K562 (cell line): Measurements from ENCODE around the gene FAR1. TPM values are rescaled to one million over a fixed set of nuclear protein-coding genes. Genes with fewer than 3 reads are reported as not detected.

Experiments used
- ATAC-seq: fragments of 200-7000 bp; cut with Tn5 transposase; 3 replicates; pipeline ENCODE4 v1.9.1; 2020; ENCODE audit warnings: moderate library complexity
- BruUV-seq: library from RNA; stranded (reverse); fragments of 400-500 nt; replicated peaks from 2 replicates; lab custom pipeline; 2021; lab: Mats Ljungman, UMichigan
- CTCF ChIA-PET: fragments of 300-600 bp; formaldehyde crosslinking; extraction: SDS; loops from one replicate; lab custom pipeline; 2021; ENCODE audit warnings: low intra/inter-chr PET ratio; lab: Yijun Ruan, JAX
- POLR2A ChIA-PET: fragments of 300-600, 350-650 bp; sonication (Branson Sonifier 250); formaldehyde crosslinking; extraction: SDS; loops from one replicate; lab custom pipeline; 2021; ENCODE audit warnings: antibody characterized with exemption, inconsistent platforms; lab: Yijun Ruan, JAX
- DNase-seq, 4 experiments: peaks; one replicate each; pipeline versions ENCODE4 v3.0.0 to v3.0.0-alpha.2; 2011 to 2018; ENCODE audit warnings: low spot score in 3 of 4, mixed read lengths in 3 of 4; ENCODE audit errors: extremely low read depth in 1 of 4
- FAIRE-seq: peaks from 2 replicates; lab custom pipeline; 2011; peaks lifted over from hg19 to GRCh38; lab: Jason Lieb, UNC
- H2AFZ ChIP-seq: 2 replicates; pipeline ENCODE4 v1.6.0; 2011; ENCODE audit warnings: low read depth, low read length, control low read depth, inconsistent platforms
- H3K27ac ChIP-seq: fragments of 200-600 bp; 3 replicates; pipeline ENCODE4 v1.8.0; 2011; ENCODE audit warnings: low read depth, mild to moderate bottlenecking, control low read depth, inconsistent platforms, low read length, moderate library complexity, mixed read lengths; ENCODE audit errors: extremely low read depth
- H3K27me3 ChIP-seq, 2 experiments: fragments of 300-600 bp in 1 of 2; 2 replicates in 1 of 2; 3 replicates in 1 of 2; pipeline versions ENCODE4 v1.6.0 to v1.8.0; 2011; ENCODE audit warnings: inconsistent platforms in 2 of 2, low read length in 2 of 2, mild to moderate bottlenecking in 1 of 2, mixed read lengths in 1 of 2, moderate library complexity in 1 of 2; ENCODE audit not compliant: control insufficient read depth in 2 of 2, insufficient read depth in 2 of 2
- H3K36me3 ChIP-seq: fragments of 300-600 bp; 3 replicates; pipeline ENCODE4 v1.8.0; 2011; ENCODE audit warnings: mild to moderate bottlenecking, low read length, inconsistent platforms; ENCODE audit not compliant: control insufficient read depth, insufficient read depth
- H3K4me1 ChIP-seq, 2 experiments: fragments of 200-600 bp in 1 of 2; replicated peaks in 1 of 2; 2 replicates in 1 of 2; 3 replicates in 1 of 2; pipeline versions ENCODE4 v1.5.1 to v1.8.0; 2011; ENCODE audit warnings: inconsistent platforms in 2 of 2, low read length in 2 of 2, mild to moderate bottlenecking in 1 of 2, mixed read lengths in 1 of 2, moderate library complexity in 1 of 2; ENCODE audit not compliant: control insufficient read depth in 2 of 2, insufficient read depth in 2 of 2
- H3K4me2 ChIP-seq: 2 replicates; pipeline ENCODE4 v1.6.1; 2011; ENCODE audit warnings: low read length, control low read depth, inconsistent platforms, mixed read lengths; ENCODE audit not compliant: insufficient read depth
- H3K4me3 ChIP-seq: fragments of 200-600 bp; sonication (generic), shearing (Covaris generic); 2 replicates; pipeline ENCODE4 v1.5.1; 2016; ENCODE audit warnings: control low read depth, inconsistent platforms
- H3K79me2 ChIP-seq: fragments of 200-600 bp; 3 replicates; pipeline ENCODE4 v1.8.0; 2011; ENCODE audit warnings: low read length, inconsistent platforms; ENCODE audit not compliant: control insufficient read depth, insufficient read depth
- H3K9ac ChIP-seq, 2 experiments: 2 replicates each; pipeline versions ENCODE4 v1.6.0 to v1.6.1; 2011; ENCODE audit warnings: low read depth in 2 of 2, low read length in 2 of 2, control low read depth in 1 of 2, inconsistent platforms in 1 of 2, mild to moderate bottlenecking in 1 of 2, mixed read lengths in 1 of 2; ENCODE audit not compliant: insufficient read depth in 1 of 2
- H3K9me1 ChIP-seq: one replicate; pipeline ENCODE4 v1.6.0; 2011; ENCODE audit warnings: inconsistent platforms, mild to moderate bottlenecking, low read length, moderate library complexity; ENCODE audit not compliant: control insufficient read depth, insufficient read depth
- H3K9me3 ChIP-seq: replicated peaks from 2 replicates; pipeline ENCODE4 v1.5.1; 2011; ENCODE audit warnings: low read depth, low read length, inconsistent platforms; ENCODE audit not compliant: control insufficient read depth, insufficient read depth
- H4K20me1 ChIP-seq: replicated peaks from 2 replicates; pipeline ENCODE4 v1.6.1; 2011; ENCODE audit warnings: low read length, inconsistent platforms, mixed read lengths; ENCODE audit not compliant: control insufficient read depth, insufficient read depth
- BCOR ChIP-seq: fragments of 450-650 bp; IDR thresholded peaks from 2 replicates; pipeline ENCODE4 v1.6.1; 2016
- CXXC5 ChIP-seq: fragments of 250-450 bp; sonication (Bioruptor Pico); IDR thresholded peaks from 2 replicates; pipeline ENCODE4 v1.8.0; 2022; ENCODE audit warnings: inconsistent platforms, mild to moderate bottlenecking, moderate library complexity
- EGR1 ChIP-seq: fragments of 450-650 bp; conservative IDR thresholded peaks from 2 replicates; pipeline ENCODE4 v1.6.1; 2017; ENCODE audit warnings: mild to moderate bottlenecking
- HBP1 ChIP-seq: fragments of 450-650 bp; formaldehyde crosslinking; IDR thresholded peaks from 2 replicates; pipeline ENCODE4 v1.4.0; 2022; ENCODE audit warnings: missing genetic modification characterization
- HDAC1 ChIP-seq, 2 experiments: fragments of 450-650 bp; IDR thresholded peaks; 2 replicates each; pipeline ENCODE4 v1.6.1; 2016 to 2017; ENCODE audit warnings: inconsistent platforms in 1 of 2, mild to moderate bottlenecking in 1 of 2, moderate library complexity in 1 of 2
- ILF3 ChIP-seq: fragments of 450-650 bp; IDR thresholded peaks from 2 replicates; pipeline ENCODE4 v1.6.1; 2018; ENCODE audit warnings: antibody characterized with exemption, mild to moderate bottlenecking, moderate library complexity, borderline replicate concordance
- KLF10 ChIP-seq: fragments of 250-450 bp; sonication (Bioruptor Pico); IDR thresholded peaks from 2 replicates; pipeline ENCODE4 v1.6.1; 2021; ENCODE audit warnings: matching md5 sums
- MLLT1 ChIP-seq, 2 experiments: fragments of 450-650 bp; IDR thresholded peaks; 2 replicates each; pipeline ENCODE4 v1.6.1; 2016
- MXD1 ChIP-seq: fragments of 250-450 bp; sonication (Bioruptor Pico); IDR thresholded peaks from 2 replicates; pipeline ENCODE4 v1.8.0; 2021; ENCODE audit warnings: borderline replicate concordance, mild to moderate bottlenecking, moderate library complexity; ENCODE audit not compliant: poor library complexity, severe bottlenecking
- PKNOX1 ChIP-seq: fragments of 450-650 bp; IDR thresholded peaks from 2 replicates; pipeline ENCODE4 v1.6.1; 2016
- PTRF ChIP-seq: fragments of 450-650 bp; IDR thresholded peaks from 2 replicates; pipeline ENCODE4 v1.6.1; 2016; ENCODE audit warnings: mild to moderate bottlenecking, missing genetic modification characterization, missing compliant biosample characterization
- RBM34 ChIP-seq: fragments of 200-400 bp; formaldehyde crosslinking; IDR thresholded peaks from 2 replicates; pipeline ENCODE4 v1.6.1; 2018; ENCODE audit warnings: low read length, borderline replicate concordance; ENCODE audit not compliant: insufficient read depth
- SMARCA4 ChIP-seq: fragments of 450-650 bp; IDR thresholded peaks from 2 replicates; pipeline ENCODE4 v1.6.1; 2016
- SMARCB1 ChIP-seq: IDR thresholded peaks from 2 replicates; pipeline ENCODE4 v1.6.1; 2011; ENCODE audit warnings: improper control_type of control experiment, low read depth; ENCODE audit not compliant: insufficient read length
- SMARCE1 ChIP-seq: fragments of 450-650 bp; IDR thresholded peaks from 2 replicates; pipeline ENCODE4 v1.7.1; 2016; ENCODE audit warnings: mild to moderate bottlenecking
- SPI1 ChIP-seq: IDR thresholded peaks from 2 replicates; pipeline ENCODE4 v1.6.1; 2011; ENCODE audit warnings: low read depth, low read length, control low read depth, borderline replicate concordance
- YBX1 ChIP-seq: fragments of 450-650 bp; IDR thresholded peaks from 2 replicates; pipeline ENCODE4 v1.7.1; 2016; ENCODE audit warnings: mild to moderate bottlenecking
- ZZZ3 ChIP-seq: fragments of 450-650 bp; IDR thresholded peaks from 2 replicates; pipeline ENCODE4 v1.6.1; 2016; ENCODE audit warnings: antibody characterized with exemption, mild to moderate bottlenecking, moderate library complexity
- in situ Hi-C: fragments of 300-500 bp; cut with MboI; formaldehyde crosslinking; loops from 4 replicates; pipeline ENCODE4 v1.15.0; 2018; ENCODE audit warnings: inconsistent platforms, mixed read lengths
- intact Hi-C: fragments of 100-400 bp; cut with micrococcal nuclease; formaldehyde crosslinking; loops from 2 replicates; pipeline ENCODE4 v1.14.2; 2022
- polyA plus RNA-seq, 8 experiments: library from polyadenylated mRNA; depleted of rRNA in 4 of 8; stranded (reverse) in 5 of 8; unstranded in 3 of 8; fragments of >200 nt; fragmentation: Nextera tagmentation in 2 of 8; fragmentation: Illumina TruSeq in 1 of 8; extraction: Ambion mirVana in 2 of 8; extraction: Trizol in 1 of 8; gene quantifications; 2 replicates each; pipeline versions ENCODE4 v1.2.1 to v1.2.3, GENCODE V29; 2011 to 2014; ENCODE audit warnings: inconsistent platforms in 1 of 8, missing spikeins in 1 of 8
- total RNA-seq, 7 experiments: library from RNA; depleted of rRNA in 6 of 7; stranded (reverse); fragments of >200 nt in 6 of 7; fragmentation: Illumina TruSeq in 2 of 7; extraction: Trizol in 2 of 7; gene quantifications; 2 replicates each; pipeline versions ENCODE4 v1.2.1 to v1.2.3, GENCODE V29; 2011 to 2021; ENCODE audit warnings: low replicate concordance in 1 of 7

The FAR1 gene
- total and polyA plus RNA-seq, 9 of the 15 experiments (the other 6 are each of a cell fraction or from before 2014, with no cell fraction given) = 17.7 to 88.2 (median 52.6) TPM

- Histone ChIP-seq H3K27ac (no peak overlapping the region), H3K4me2 (no peak overlapping the region)
- TF ChIP-seq EGR1 = no peak
- no peak for TF ChIP-seq HBP1
- no peak for TF ChIP-seq HDAC1 (IDR thresholded peaks at IDR 0.05)
- no peak for TF ChIP-seq KLF10
- no peak for TF ChIP-seq YBX1
- no peak for TF ChIP-seq CXXC5 (CRISPR knock-in tag)
- no peak for TF ChIP-seq SMARCE1
- TF ChIP-seq SMARCB1 = no peak
- TF ChIP-seq RBM34 = no peak
- no peak for TF ChIP-seq PTRF
- TF ChIP-seq ZZZ3 = no peak
- no peak for TF ChIP-seq ILF3
- TF ChIP-seq BCOR = no peak
- TF ChIP-seq SMARCA4 = no peak
- no peak for TF ChIP-seq PKNOX1
- TF ChIP-seq MXD1 = no peak
- no peak for TF ChIP-seq MLLT1 (IDR thresholded peaks at IDR 0.05)
- no peak for TF ChIP-seq SPI1
- TF ChIP-seq, all 486 proteins: peak for 0
- Histone ChIP-seq H4K20me1 (no peaks in the 10 kb centered on the region), H3K9me1 (no peaks in the 10 kb centered on the region), H3K27me3 (no peaks in the 10 kb centered on the region), H3K9me3 (no peaks in the 10 kb centered on the region), H3K4me3 (no peak overlapping the region), H2AFZ (no peak overlapping the region), H3K36me3 (no peaks in the 10 kb centered on the region), H3K79me2 (no peaks in the 10 kb centered on the region), H3K4me1 (no peaks in the 10 kb centered on the region), H3K9ac (no peak overlapping the region)
- intact Hi-C loops = no loop called here
- ChIA-PET POLR2A (no interaction called here), CTCF (no interaction called here)
- in situ Hi-C loops = no loop called here
- FAIRE-seq (no peak), DNase-seq (no peak), ATAC-seq (no peak)
- no TSS peak for BruUV-seq
Measured at GRCh38 chr11:13638422-13638821, 30.0 kb upstream of the FAR1 start.
